H7 (cell line): ENCODE data around the gene ZNF219. TPM values are rescaled to one million over a fixed set of nuclear protein-coding genes. Genes with fewer than 3 reads are reported as not detected.
"Not testable (repeated sequence)": the region's sequence is repeated elsewhere in the genome, so short reads cannot be mapped to it uniquely, and the experiment has no call there.

Experiments used
- DNase-seq: peaks from one replicate; pipeline ENCODE4 v3.0.0; 2012
- H3K27me3 ChIP-seq: 2 replicates; pipeline ENCODE4 v1.6.0; 2011; ENCODE audit warnings: mild to moderate bottlenecking, low read length; ENCODE audit not compliant: control insufficient read depth, insufficient read depth
- H3K36me3 ChIP-seq: replicated peaks from 2 replicates; pipeline ENCODE4 v1.5.1; 2011; ENCODE audit warnings: low read length; ENCODE audit not compliant: control insufficient read depth, insufficient read depth
- H3K4me3 ChIP-seq: 2 replicates; pipeline ENCODE4 v1.5.1; 2011; ENCODE audit warnings: low read depth, mild to moderate bottlenecking, control low read depth, low read length, moderate library complexity; ENCODE audit not compliant: insufficient read depth
- total RNA-seq: library from RNA; depleted of rRNA; stranded (reverse); fragments of >200 nt; shearing (Covaris generic); gene quantifications from 2 replicates; pipeline ENCODE4 v1.2.3, GENCODE V29; 2014; rRNA removed

The ZNF219 gene
- total RNA-seq, 1 experiment from 2014 or later, result 71.2 TPM

DNA sequence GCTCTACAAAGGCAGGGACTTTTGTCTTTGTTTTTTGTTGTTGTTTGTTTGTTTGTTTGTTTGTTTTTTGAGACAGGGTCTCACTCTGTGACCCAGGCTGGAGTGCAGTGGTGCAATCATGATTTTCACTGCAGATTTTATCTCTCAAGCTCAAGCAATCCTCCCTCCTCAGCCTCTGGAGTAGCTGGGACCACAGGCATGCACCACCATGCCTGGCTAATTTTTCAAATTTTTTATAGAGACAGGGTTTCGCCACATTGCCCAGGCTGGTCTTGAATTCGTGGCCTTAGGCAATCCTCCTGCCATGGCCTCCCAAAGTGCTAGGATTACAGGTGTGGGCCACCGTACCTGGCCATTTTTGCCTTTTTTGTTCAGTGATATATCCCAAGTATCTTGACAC lies 57.5 kb downstream of the ZNF219 start:
- H3K36me3 ChIP-seq, H3K4me3 ChIP-seq, H3K27me3 ChIP-seq, DNase-seq: not testable (repeated sequence)

DNA sequence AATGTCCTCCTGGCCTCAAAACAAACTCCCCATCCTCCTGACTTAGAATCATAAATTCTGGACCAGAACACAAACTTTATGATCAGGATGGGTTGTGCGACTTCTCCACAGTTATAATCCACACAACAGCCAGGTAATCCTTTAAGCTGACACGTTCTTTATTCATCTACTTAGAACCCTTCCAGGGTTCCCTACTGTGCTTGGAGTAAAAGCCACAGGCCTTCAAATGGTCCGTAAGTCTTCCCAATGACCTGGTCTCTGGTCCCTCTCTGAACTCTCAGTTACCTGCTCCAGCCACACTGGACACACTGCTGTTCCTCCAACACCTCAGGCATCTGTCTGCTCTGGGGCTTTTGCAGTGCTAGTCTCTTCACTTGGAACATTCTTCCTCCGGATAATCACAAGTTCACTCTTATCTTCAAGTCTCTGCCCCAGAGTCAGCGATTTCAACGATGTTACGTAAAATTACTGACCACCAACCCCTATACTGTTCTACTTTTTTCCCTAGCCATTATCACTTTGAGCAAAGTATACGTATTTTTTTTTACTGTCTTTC lies 58.0 kb downstream of the ZNF219 start:
- DNase-seq, result no peak
- Histone ChIP-seq H3K36me3 (no peaks in the 10 kb centered on the region), H3K4me3 (no peak overlapping the region), H3K27me3 (no peaks in the 10 kb centered on the region; the same call in 1 of the 2 replicates)

Other genes starting within 250 kb of the ZNF219 start
- not detected in 2 replicates for gene RNASE3, start 207.3 kb downstream of the ZNF219 start, total RNA-seq
- not detected in 2 replicates for gene RNASE2, start 143.2 kb downstream of the ZNF219 start, total RNA-seq
- gene METTL17, start 108.7 kb downstream of the ZNF219 start, total RNA-seq, result 109 and 131 TPM in 2 replicates
- gene SLC39A2, start 99.4 kb downstream of the ZNF219 start, total RNA-seq, result 0.17 TPM in 1 of 2 replicates, not detected in the other
- 21.5 and 33.5 TPM in 2 replicates for gene NDRG2, start 73.6 kb downstream of the ZNF219 start, total RNA-seq
- 0.15 TPM in 1 of 2 replicates, not detected in the other for gene TPPP2, start 68.4 kb downstream of the ZNF219 start, total RNA-seq
- gene RNASE13, start 63.8 kb downstream of the ZNF219 start, total RNA-seq, result not detected in 2 replicates
- not detected in 2 replicates for gene RNASE7, start 56.3 kb downstream of the ZNF219 start, total RNA-seq
- not detected in 2 replicates for gene RNASE8, start 40.8 kb downstream of the ZNF219 start, total RNA-seq
- 63.9 and 82.1 TPM in 2 replicates for gene ARHGEF40, start 28.4 kb downstream of the ZNF219 start, total RNA-seq
- gene TMEM253, start 2.4 kb upstream of the ZNF219 start, total RNA-seq, result 0.31 and 0.78 TPM in 2 replicates
- gene OR5AU1, start 57.4 kb upstream of the ZNF219 start, total RNA-seq, result not detected in 2 replicates
- gene HNRNPC, start 170.8 kb upstream of the ZNF219 start, total RNA-seq, result 1,394 and 2,138 TPM in 2 replicates
- gene RPGRIP1, start 181.4 kb upstream of the ZNF219 start, total RNA-seq, result 0.11 and 0.14 TPM in 2 replicates